ENCODE measurements around the gene FEN1.

- TF ChIP-seq CTCF (IDR thresholded peaks at IDR 0.05) (no peak), EZH2 (IDR thresholded peaks at IDR 0.05) (no peak)
Observed at GRCh38 chr11:61773809-61774208, 18.9 kb upstream of the FEN1 start.

All from neural progenitor cell (in vitro differentiated cells).